Epithelial cell of proximal tubule (primary cell): ENCODE measurements around the gene SOX18. TPM values are rescaled to one million over a fixed set of nuclear protein-coding genes. Genes with fewer than 3 reads are reported as not detected.

ENCODE experiments used
- DNase-seq: peaks from one replicate; pipeline ENCODE4 v3.0.0-alpha.2; 2011; ENCODE audit warnings: low read depth
- H3K4me3 ChIP-seq: 2 replicates; pipeline ENCODE4 v1.5.1; 2011; ENCODE audit warnings: low read depth, mild to moderate bottlenecking, low read length
- CTCF ChIP-seq: conservative IDR thresholded peaks from 2 replicates; pipeline ENCODE4 v1.5.1; 2012; ENCODE audit warnings: low read depth, mild to moderate bottlenecking, low read length
- total RNA-seq: library from RNA; depleted of rRNA; stranded (reverse); fragments of >200 nt; gene quantifications from 2 replicates; pipeline ENCODE4 v1.2.3, GENCODE V29; 2015

SOX18 gene
- total RNA-seq, 1 donor from 2014 or later, result not detected

GRCh38 chr20:64076061-64076997 lies 26.9 kb upstream of the SOX18 start:
- no peak for DNase-seq
- no peak overlapping the region for H3K4me3 ChIP-seq
- no peak for TF ChIP-seq CTCF

- no peak for TF ChIP-seq CTCF
- DNase-seq, result no peak
- H3K4me3 ChIP-seq, result no peak overlapping the region
Measured at GRCh38 chr20:64075556-64075955, 26.1 kb upstream of the SOX18 start.

- no peak overlapping the region for H3K4me3 ChIP-seq
- DNase-seq, result no peak
- no peak for TF ChIP-seq CTCF
Measured at GRCh38 chr20:64074963-64075362, 25.5 kb upstream of the SOX18 start.

GRCh38 chr20:64074184-64074789 lies 24.8 kb upstream of the SOX18 start:
- DNase-seq, result no peak
- TF ChIP-seq CTCF, result no peak
- H3K4me3 ChIP-seq, result no peak overlapping the region

GRCh38 chr20:64073476-64074183 lies 24.2 kb upstream of the SOX18 start:
- H3K4me3 ChIP-seq, result no peak overlapping the region
- no peak for TF ChIP-seq CTCF
- no peak for DNase-seq

- no peak overlapping the region for H3K4me3 ChIP-seq
- DNase-seq, result no peak
- no peak for TF ChIP-seq CTCF
Measured at GRCh38 chr20:64072498-64073063, 23.1 kb upstream of the SOX18 start.
